ENCODE data around the gene RNF212B. TPM values are rescaled to one million over a fixed set of nuclear protein-coding genes. Genes with fewer than 3 reads are reported as not detected.
A peak's percentile ranks its signal among the peaks of the same experiment; 100 is the strongest.

RNF212B gene
- total and polyA plus RNA-seq, 2 of the 13 experiments (the other 11 are each of a cell fraction or from before 2014, with no cell fraction given): 0.05 TPM; not detected in 1

DNA sequence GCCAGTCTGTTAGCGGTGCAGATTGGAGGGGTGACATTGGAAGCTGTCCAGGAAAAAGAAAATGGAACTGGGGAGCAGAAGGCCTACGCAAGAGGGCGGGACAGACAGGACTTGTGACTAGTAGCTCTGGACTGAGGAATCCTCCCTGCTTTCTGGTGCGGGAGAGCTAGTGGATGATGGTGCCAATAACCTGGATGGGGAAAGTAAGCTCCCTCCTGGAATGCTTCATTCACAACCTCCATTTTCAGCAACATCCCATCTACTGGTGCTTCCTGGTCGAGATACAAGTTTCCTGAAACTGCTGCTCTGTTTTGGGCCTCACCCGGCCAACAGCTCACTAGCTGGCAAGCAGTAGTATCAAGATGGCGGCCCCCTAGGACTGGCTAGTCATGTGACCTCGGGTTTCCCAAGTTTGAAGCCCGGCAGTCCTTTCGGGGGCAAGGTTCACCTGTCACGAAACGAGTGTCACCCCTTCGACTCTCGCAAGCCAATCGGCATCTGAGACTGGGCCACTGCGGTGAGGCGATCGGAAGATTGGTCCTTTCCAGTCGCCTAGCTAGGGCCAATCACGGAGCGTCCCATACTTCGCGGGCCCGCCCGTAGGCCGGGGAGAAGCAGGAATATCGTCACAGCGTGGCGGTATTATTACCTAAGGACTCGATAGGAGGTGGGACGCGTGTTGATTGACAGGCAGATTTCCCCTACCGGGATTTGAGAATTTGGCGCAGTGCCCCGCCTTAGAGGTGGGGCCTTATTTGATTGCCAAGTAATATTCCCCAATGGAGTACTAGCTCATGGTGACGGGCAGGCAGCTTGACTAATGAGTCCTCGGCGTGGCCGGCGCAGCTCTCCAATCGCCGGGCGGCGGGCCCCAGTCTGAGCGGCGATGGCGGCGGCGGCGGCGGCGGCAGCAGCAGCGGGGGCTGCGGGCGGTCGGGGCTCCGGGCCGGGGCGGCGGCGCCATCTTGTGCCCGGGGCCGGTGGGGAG lies 83.1 kb downstream of the RNF212B start, which contains the start of gene PABPN1 (continued):
- TF ChIP-seq ZMYM4 (CRISPR knock-in tag; IDR thresholded peaks at IDR 0.05) (peak; percentile 100), SIX4 (CRISPR knock-in tag; IDR thresholded peaks at IDR 0.05) (peak; percentile 53), ZNF749 (CRISPR knock-in tag; IDR thresholded peaks at IDR 0.05; ENCODE audit: borderline replicate concordance) (peak; percentile 92), ETV6 (CRISPR knock-in tag; conservative IDR thresholded peaks at IDR 0.05) (peak; percentile 79; the same call in 1 of the 2 replicates), ZFYVE20 (CRISPR knock-in tag; IDR thresholded peaks at IDR 0.05; ENCODE audit: borderline replicate concordance, low read depth) (no peak; the same call in 1 of the 2 replicates), CBX5 (CRISPR knock-in tag; IDR thresholded peaks at IDR 0.05; ENCODE audit: borderline replicate concordance) (peak; percentile 98), FOXO1 (CRISPR knock-in tag; IDR thresholded peaks at IDR 0.05) (peak; percentile 51; the same call in 1 of the 2 replicates), ZNF891 (CRISPR knock-in tag; IDR thresholded peaks at IDR 0.05) (peak; percentile 51; the same call in 1 of the 2 replicates), MTA3 (CRISPR knock-in tag; IDR thresholded peaks at IDR 0.05) (no peak), IKZF1 (IDR thresholded peaks at IDR 0.05) (no peak), HNRNPK (IDR thresholded peaks at IDR 0.05; ENCODE audit: low read depth, low read length, poor library complexity, severe bottlenecking) (no peak), ZNF30 (CRISPR knock-in tag; IDR thresholded peaks at IDR 0.05) (peak; percentile 9; the same call in 1 of the 2 replicates), SMARCC2 (IDR thresholded peaks at IDR 0.05) (peak; percentile 12; the same call in 1 of the 2 replicates), HNRNPL (IDR thresholded peaks at IDR 0.05; ENCODE audit: low read depth, low read length) (peak; percentile 68; the same call in 1 of the 2 replicates), ZKSCAN8 (CRISPR knock-in tag; IDR thresholded peaks at IDR 0.05; ENCODE audit: borderline replicate concordance) (peak; percentile 89; the same call in 1 of the 2 replicates), ZNF713 (CRISPR knock-in tag; IDR thresholded peaks at IDR 0.05) (0 out of 2 replicates have a peak, but pooled peaks have one; percentile 65), GABPA (IDR thresholded peaks at IDR 0.05; ENCODE audit: low read depth, low read length) (no peak), GABPA (CRISPR knock-in tag; IDR thresholded peaks at IDR 0.05; ENCODE audit: low read depth) (no peak), TBL1XR1 (IDR thresholded peaks at IDR 0.05; ENCODE audit: borderline replicate concordance, low read length, partially characterized antibody) (peak; percentile 23), ATM (IDR thresholded peaks at IDR 0.05; ENCODE audit: borderline replicate concordance) (no peak)
- TF ChIP-seq, protein P1, sequence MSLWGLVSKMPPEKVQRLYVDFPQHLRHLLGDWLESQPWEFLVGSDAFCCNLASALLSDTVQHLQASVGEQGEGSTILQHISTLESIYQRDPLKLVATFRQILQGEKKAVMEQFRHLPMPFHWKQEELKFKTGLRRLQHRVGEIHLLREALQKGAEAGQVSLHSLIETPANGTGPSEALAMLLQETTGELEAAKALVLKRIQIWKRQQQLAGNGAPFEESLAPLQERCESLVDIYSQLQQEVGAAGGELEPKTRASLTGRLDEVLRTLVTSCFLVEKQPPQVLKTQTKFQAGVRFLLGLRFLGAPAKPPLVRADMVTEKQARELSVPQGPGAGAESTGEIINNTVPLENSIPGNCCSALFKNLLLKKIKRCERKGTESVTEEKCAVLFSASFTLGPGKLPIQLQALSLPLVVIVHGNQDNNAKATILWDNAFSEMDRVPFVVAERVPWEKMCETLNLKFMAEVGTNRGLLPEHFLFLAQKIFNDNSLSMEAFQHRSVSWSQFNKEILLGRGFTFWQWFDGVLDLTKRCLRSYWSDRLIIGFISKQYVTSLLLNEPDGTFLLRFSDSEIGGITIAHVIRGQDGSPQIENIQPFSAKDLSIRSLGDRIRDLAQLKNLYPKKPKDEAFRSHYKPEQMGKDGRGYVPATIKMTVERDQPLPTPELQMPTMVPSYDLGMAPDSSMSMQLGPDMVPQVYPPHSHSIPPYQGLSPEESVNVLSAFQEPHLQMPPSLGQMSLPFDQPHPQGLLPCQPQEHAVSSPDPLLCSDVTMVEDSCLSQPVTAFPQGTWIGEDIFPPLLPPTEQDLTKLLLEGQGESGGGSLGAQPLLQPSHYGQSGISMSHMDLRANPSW (CRISPR knock-in tag; IDR thresholded peaks at IDR 0.05; ENCODE audit: borderline replicate concordance): peak; percentile 100
- TF ChIP-seq, protein P2, sequence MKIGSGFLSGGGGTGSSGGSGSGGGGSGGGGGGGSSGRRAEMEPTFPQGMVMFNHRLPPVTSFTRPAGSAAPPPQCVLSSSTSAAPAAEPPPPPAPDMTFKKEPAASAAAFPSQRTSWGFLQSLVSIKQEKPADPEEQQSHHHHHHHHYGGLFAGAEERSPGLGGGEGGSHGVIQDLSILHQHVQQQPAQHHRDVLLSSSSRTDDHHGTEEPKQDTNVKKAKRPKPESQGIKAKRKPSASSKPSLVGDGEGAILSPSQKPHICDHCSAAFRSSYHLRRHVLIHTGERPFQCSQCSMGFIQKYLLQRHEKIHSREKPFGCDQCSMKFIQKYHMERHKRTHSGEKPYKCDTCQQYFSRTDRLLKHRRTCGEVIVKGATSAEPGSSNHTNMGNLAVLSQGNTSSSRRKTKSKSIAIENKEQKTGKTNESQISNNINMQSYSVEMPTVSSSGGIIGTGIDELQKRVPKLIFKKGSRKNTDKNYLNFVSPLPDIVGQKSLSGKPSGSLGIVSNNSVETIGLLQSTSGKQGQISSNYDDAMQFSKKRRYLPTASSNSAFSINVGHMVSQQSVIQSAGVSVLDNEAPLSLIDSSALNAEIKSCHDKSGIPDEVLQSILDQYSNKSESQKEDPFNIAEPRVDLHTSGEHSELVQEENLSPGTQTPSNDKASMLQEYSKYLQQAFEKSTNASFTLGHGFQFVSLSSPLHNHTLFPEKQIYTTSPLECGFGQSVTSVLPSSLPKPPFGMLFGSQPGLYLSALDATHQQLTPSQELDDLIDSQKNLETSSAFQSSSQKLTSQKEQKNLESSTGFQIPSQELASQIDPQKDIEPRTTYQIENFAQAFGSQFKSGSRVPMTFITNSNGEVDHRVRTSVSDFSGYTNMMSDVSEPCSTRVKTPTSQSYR (CRISPR knock-in tag; IDR thresholded peaks at IDR 0.05; ENCODE audit: borderline replicate concordance): peak; percentile 57
- TF ChIP-seq, protein P3, sequence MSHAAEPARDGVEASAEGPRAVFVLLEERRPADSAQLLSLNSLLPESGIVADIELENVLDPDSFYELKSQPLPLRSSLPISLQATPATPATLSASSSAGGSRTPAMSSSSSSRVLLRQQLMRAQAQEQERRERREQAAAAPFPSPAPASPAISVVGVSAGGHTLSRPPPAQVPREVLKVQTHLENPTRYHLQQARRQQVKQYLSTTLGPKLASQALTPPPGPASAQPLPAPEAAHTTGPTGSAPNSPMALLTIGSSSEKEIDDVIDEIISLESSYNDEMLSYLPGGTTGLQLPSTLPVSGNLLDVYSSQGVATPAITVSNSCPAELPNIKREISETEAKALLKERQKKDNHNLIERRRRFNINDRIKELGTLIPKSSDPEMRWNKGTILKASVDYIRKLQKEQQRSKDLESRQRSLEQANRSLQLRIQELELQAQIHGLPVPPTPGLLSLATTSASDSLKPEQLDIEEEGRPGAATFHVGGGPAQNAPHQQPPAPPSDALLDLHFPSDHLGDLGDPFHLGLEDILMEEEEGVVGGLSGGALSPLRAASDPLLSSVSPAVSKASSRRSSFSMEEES (CRISPR knock-in tag; IDR thresholded peaks at IDR 0.05): peak; percentile 99

Measured in HepG2 (cell line).